ENCODE results near the gene FOXJ3. TPM values are rescaled to one million over a fixed set of nuclear protein-coding genes. Genes with fewer than 3 reads are reported as not detected.

FOXJ3 gene
- total RNA-seq, 1 experiment from 2014 or later, result 42.2 TPM

- ChIA-PET POLR2A (interaction anchor here (0.7 kb wide), 2 partner anchors 237 to 1191 kb away, joined by 3 to 4 read pairs; no protein-coding TSS in a partner anchor), CTCF (interaction anchor here (0.6 kb wide), 1 partner anchor 78 kb away, joined by 3 read pairs; no protein-coding TSS in a partner anchor)
- intact Hi-C loops (cut with micrococcal nuclease), result no loop called here
- DNase-seq (ENCODE audit: unreplicated experiment), result no peak
- BruUV-seq (replicated peaks), result no TSS peak
- Mint-ChIP-seq H3K4me1 (ENCODE audit: insufficient read depth, unreplicated experiment) (peaks cover 5% of the 10 kb centered on the region), H3K27me3 (ENCODE audit: insufficient read depth, unreplicated experiment) (no peaks in the 10 kb centered on the region), H3K36me3 (ENCODE audit: insufficient read depth, unreplicated experiment) (peaks cover 20% of the 10 kb centered on the region), H3K4me3 (ENCODE audit: unreplicated experiment) (no peak overlapping the region), H3K27ac (ENCODE audit: low read depth, unreplicated experiment) (no peak overlapping the region), H3K9me3 (ENCODE audit: unreplicated experiment) (no peaks in the 10 kb centered on the region)
- no peak for TF ChIP-seq CTCF (IDR thresholded peaks at IDR 0.05; ENCODE audit: unreplicated experiment)
Observed at GRCh38 chr1:42251042-42251441, 84.0 kb downstream of the FOXJ3 start.

GRCh38 chr1:42250164-42250563 lies 84.9 kb downstream of the FOXJ3 start:
- no peak for DNase-seq (ENCODE audit: unreplicated experiment)
- intact Hi-C loops (cut with micrococcal nuclease), result no loop called here
- no peak overlapping the region for H3K4me3 Mint-ChIP-seq (ENCODE audit: unreplicated experiment)
- ChIA-PET POLR2A (no interaction called here), CTCF (no interaction called here)
- peaks cover 12% of the 10 kb centered on the region for H3K4me1 Mint-ChIP-seq (ENCODE audit: insufficient read depth, unreplicated experiment)
- H3K27ac Mint-ChIP-seq (ENCODE audit: low read depth, unreplicated experiment), result no peak overlapping the region
- TF ChIP-seq CTCF (IDR thresholded peaks at IDR 0.05; ENCODE audit: unreplicated experiment), result no peak
- H3K27me3 Mint-ChIP-seq (ENCODE audit: insufficient read depth, unreplicated experiment), result no peaks in the 10 kb centered on the region
- BruUV-seq (replicated peaks), result no TSS peak
- peaks cover 20% of the 10 kb centered on the region for H3K36me3 Mint-ChIP-seq (ENCODE audit: insufficient read depth, unreplicated experiment)
- no peaks in the 10 kb centered on the region for H3K9me3 Mint-ChIP-seq (ENCODE audit: unreplicated experiment)

GRCh38 chr1:42240966-42241755 lies 93.9 kb downstream of the FOXJ3 start:
- DNase-seq (ENCODE audit: unreplicated experiment), result peak; percentile 4
- POLR2A ChIA-PET, result no interaction called here
- no peak for TF ChIP-seq CTCF (IDR thresholded peaks at IDR 0.05; ENCODE audit: unreplicated experiment)
- Mint-ChIP-seq H3K36me3 (ENCODE audit: insufficient read depth, unreplicated experiment) (peaks cover 35% of the 10 kb centered on the region), H3K9me3 (ENCODE audit: unreplicated experiment) (peaks cover 23% of the 10 kb centered on the region), H3K27me3 (ENCODE audit: insufficient read depth, unreplicated experiment) (no peaks in the 10 kb centered on the region), H3K4me3 (ENCODE audit: unreplicated experiment) (no peak overlapping the region), H3K27ac (ENCODE audit: low read depth, unreplicated experiment) (peak overlapping the region; percentile 51), H3K4me1 (ENCODE audit: insufficient read depth, unreplicated experiment) (peaks cover 16% of the 10 kb centered on the region)
- no TSS peak for BruUV-seq (replicated peaks)
- CTCF ChIA-PET, result interaction anchor here (0.6 kb wide), 1 partner anchor 14 kb away, joined by 3 read pairs; no protein-coding TSS in a partner anchor
- intact Hi-C loops (cut with micrococcal nuclease), result no loop called here

- ChIA-PET CTCF (interaction anchor here (0.5 to 1.3 kb wide), 2 partner anchors 28 to 78 kb away, joined by 3 to 4 read pairs; no protein-coding TSS in a partner anchor), POLR2A (no interaction called here)
- peaks cover 23% of the 10 kb centered on the region for H3K9me3 Mint-ChIP-seq (ENCODE audit: unreplicated experiment)
- no peaks in the 10 kb centered on the region for H3K27me3 Mint-ChIP-seq (ENCODE audit: insufficient read depth, unreplicated experiment)
- no peak for TF ChIP-seq CTCF (IDR thresholded peaks at IDR 0.05; ENCODE audit: unreplicated experiment)
- peaks cover 35% of the 10 kb centered on the region for H3K36me3 Mint-ChIP-seq (ENCODE audit: insufficient read depth, unreplicated experiment)
- no peak for DNase-seq (ENCODE audit: unreplicated experiment)
- no peak overlapping the region for H3K4me3 Mint-ChIP-seq (ENCODE audit: unreplicated experiment)
- peaks cover 3% of the 10 kb centered on the region for H3K4me1 Mint-ChIP-seq (ENCODE audit: insufficient read depth, unreplicated experiment)
- intact Hi-C loops (cut with micrococcal nuclease), result no loop called here
- BruUV-seq (replicated peaks), result no TSS peak
- no peak overlapping the region for H3K27ac Mint-ChIP-seq (ENCODE audit: low read depth, unreplicated experiment)
Observed at GRCh38 chr1:42239555-42239954, 95.5 kb downstream of the FOXJ3 start.
